A673 (cell line): ENCODE measurements around the gene LCE1C. TPM values are rescaled to one million over a fixed set of nuclear protein-coding genes. Genes with fewer than 3 reads are reported as not detected.

ENCODE experiments used
- BruUV-seq: library from RNA; stranded (reverse); fragments of 400-500 nt; replicated peaks from 2 replicates; lab custom pipeline; 2021; lab: Mats Ljungman, UMichigan
- CTCF ChIA-PET: fragments of 300-600 bp; sonication (Branson Sonifier 250); formaldehyde crosslinking; loops from one replicate; lab custom pipeline; 2022; ENCODE audit warnings: antibody characterized with exemption; lab: Charles Lee
- POLR2A ChIA-PET: fragments of 300-600 bp; sonication (Branson Sonifier 250); formaldehyde crosslinking; loops from one replicate; lab custom pipeline; 2022; ENCODE audit warnings: antibody characterized with exemption; ENCODE audit not compliant: low non-redundant PET; lab: Charles Lee
- DNase-seq: peaks from one replicate; pipeline ENCODE4 v3.0.0-alpha.2; 2015; ENCODE audit warnings: low spot score
- H3K27ac ChIP-seq: fragments of 200-600 bp; sonication (generic); 2 replicates; pipeline ENCODE4 v1.5.1; 2016; ENCODE audit warnings: mixed run types, low read depth, mild to moderate bottlenecking, mixed read lengths, antibody characterized with exemption, low read length; ENCODE audit not compliant: poor library complexity, severe bottlenecking
- H3K27me3 ChIP-seq: fragments of 200-600 bp; sonication (generic); replicated peaks from 2 replicates; pipeline ENCODE4 v1.6.1; 2017; ENCODE audit warnings: mixed run types, low read depth, mild to moderate bottlenecking, mixed read lengths, antibody characterized with exemption, low read length; ENCODE audit not compliant: insufficient read depth, poor library complexity
- H3K36me3 ChIP-seq: fragments of 200-600 bp; sonication (generic); 2 replicates; pipeline ENCODE4 v1.6.1; 2016; ENCODE audit warnings: mixed run types, mild to moderate bottlenecking, mixed read lengths, antibody characterized with exemption, low read length; ENCODE audit not compliant: insufficient read depth, poor library complexity, severe bottlenecking
- H3K4me1 ChIP-seq: fragments of 200-600 bp; sonication (generic); 2 replicates; pipeline ENCODE4 v1.6.1; 2017; ENCODE audit warnings: mixed run types, mild to moderate bottlenecking, mixed read lengths, antibody characterized with exemption, low read length; ENCODE audit not compliant: insufficient read depth, poor library complexity, severe bottlenecking
- H3K4me3 ChIP-seq: fragments of 200-600 bp; sonication (generic); 2 replicates; pipeline ENCODE4 v1.5.1; 2016; ENCODE audit warnings: low read depth, mixed run types, mild to moderate bottlenecking, mixed read lengths, low read length; ENCODE audit not compliant: poor library complexity, severe bottlenecking
- H3K9me3 ChIP-seq: fragments of 200-600 bp; sonication (generic); 2 replicates; pipeline ENCODE4 v1.6.1; 2016; ENCODE audit warnings: mixed run types, low read depth, mild to moderate bottlenecking, mixed read lengths, antibody characterized with exemption, low read length; ENCODE audit not compliant: poor library complexity, severe bottlenecking
- EZH2 ChIP-seq: fragments of 200-600 bp; sonication (generic); IDR thresholded peaks from 2 replicates; pipeline ENCODE4 v1.6.1; 2017; ENCODE audit warnings: borderline replicate concordance, low read depth, mild to moderate bottlenecking, mixed read lengths, antibody characterized with exemption, low read length; ENCODE audit not compliant: poor library complexity, severe bottlenecking
- intact Hi-C: fragments of 100-400 bp; cut with micrococcal nuclease; formaldehyde crosslinking; loops from one replicate; pipeline ENCODE4 v1.10.0; 2022; ENCODE audit not compliant: unreplicated experiment
- total RNA-seq: library from RNA; stranded (reverse); gene quantifications from 2 replicates; pipeline ENCODE4 v1.2.3, GENCODE V29; 2021
- TF ChIP-seq, protein P1 (sequence below): fragments of 300-800, 200-600 bp; sonication (generic); conservative IDR thresholded peaks from 2 replicates; pipeline ENCODE4 v1.5.1; 2017; ENCODE audit warnings: low read depth, mild to moderate bottlenecking, antibody characterized with exemption, low read length, moderate library complexity, mixed read lengths

Gene LCE1C
- total RNA-seq, 1 experiment from 2014 or later, result not detected

DNA sequence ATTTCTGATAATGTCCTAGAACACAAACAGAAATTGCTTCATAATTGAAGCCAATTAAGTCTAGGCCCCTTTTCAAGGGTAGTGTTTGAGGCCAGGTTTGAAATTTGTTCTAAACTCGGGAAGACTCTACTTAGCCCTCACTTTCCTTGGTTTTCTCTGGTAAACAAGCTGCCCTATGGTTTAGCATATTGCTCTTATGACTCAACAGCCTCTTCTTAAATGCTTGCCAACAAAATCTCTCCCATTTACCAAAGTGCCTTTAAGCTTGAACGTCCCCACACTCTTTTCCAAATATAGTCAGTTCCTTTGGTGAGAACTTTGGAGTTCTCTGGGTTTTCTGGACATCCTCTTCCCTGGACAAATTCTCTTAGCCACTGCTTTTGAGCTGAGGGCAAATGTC, 30.4 kb upstream of the LCE1C start:
- no peak for DNase-seq
- Histone ChIP-seq H3K27me3 (peaks cover 9% of the 10 kb centered on the region), H3K4me1 (no peaks in the 10 kb centered on the region), H3K9me3 (no peaks in the 10 kb centered on the region), H3K4me3 (no peak overlapping the region), H3K36me3 (no peaks in the 10 kb centered on the region), H3K27ac (no peak overlapping the region)
- TF ChIP-seq, protein P1, sequence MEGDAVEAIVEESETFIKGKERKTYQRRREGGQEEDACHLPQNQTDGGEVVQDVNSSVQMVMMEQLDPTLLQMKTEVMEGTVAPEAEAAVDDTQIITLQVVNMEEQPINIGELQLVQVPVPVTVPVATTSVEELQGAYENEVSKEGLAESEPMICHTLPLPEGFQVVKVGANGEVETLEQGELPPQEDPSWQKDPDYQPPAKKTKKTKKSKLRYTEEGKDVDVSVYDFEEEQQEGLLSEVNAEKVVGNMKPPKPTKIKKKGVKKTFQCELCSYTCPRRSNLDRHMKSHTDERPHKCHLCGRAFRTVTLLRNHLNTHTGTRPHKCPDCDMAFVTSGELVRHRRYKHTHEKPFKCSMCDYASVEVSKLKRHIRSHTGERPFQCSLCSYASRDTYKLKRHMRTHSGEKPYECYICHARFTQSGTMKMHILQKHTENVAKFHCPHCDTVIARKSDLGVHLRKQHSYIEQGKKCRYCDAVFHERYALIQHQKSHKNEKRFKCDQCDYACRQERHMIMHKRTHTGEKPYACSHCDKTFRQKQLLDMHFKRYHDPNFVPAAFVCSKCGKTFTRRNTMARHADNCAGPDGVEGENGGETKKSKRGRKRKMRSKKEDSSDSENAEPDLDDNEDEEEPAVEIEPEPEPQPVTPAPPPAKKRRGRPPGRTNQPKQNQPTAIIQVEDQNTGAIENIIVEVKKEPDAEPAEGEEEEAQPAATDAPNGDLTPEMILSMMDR, result no peak
- no peak for TF ChIP-seq EZH2
- POLR2A ChIA-PET, result no interaction called here
- CTCF ChIA-PET, result no interaction called here
- intact Hi-C loops, result no loop called here
- BruUV-seq, result no TSS peak

GRCh38 chr1:152827173-152827572, 20.7 kb upstream of the LCE1C start, which contains the start of gene LCE1A:
TSS of gene LCE1A (plus strand) at chr1:152827473. CDS start at chr1:152827473, 0 bp downstream.
- POLR2A ChIA-PET, result no interaction called here
- BruUV-seq, result no TSS peak
- no peaks in the 10 kb centered on the region for H3K4me1 ChIP-seq
- TF ChIP-seq EZH2, result no peak
- TF ChIP-seq, protein P1, result no peak
- H3K36me3 ChIP-seq, result no peaks in the 10 kb centered on the region
- no peaks in the 10 kb centered on the region for H3K9me3 ChIP-seq
- peaks cover 54% of the 10 kb centered on the region for H3K27me3 ChIP-seq
- CTCF ChIA-PET, result no interaction called here
- DNase-seq, result no peak
- no peak within 1 kb of the TSS for H3K27ac ChIP-seq
- intact Hi-C loops, result no loop called here
- no peak within 1 kb of the TSS for H3K4me3 ChIP-seq

- TF ChIP-seq, protein P1, result no peak
- no peak for TF ChIP-seq EZH2
- no peak for DNase-seq
- Histone ChIP-seq H3K4me3 (no peak overlapping the region), H3K27me3 (peaks cover 54% of the 10 kb centered on the region), H3K27ac (no peak overlapping the region), H3K9me3 (no peaks in the 10 kb centered on the region), H3K4me1 (no peaks in the 10 kb centered on the region), H3K36me3 (no peaks in the 10 kb centered on the region)
- BruUV-seq, result no TSS peak
- intact Hi-C loops, result no loop called here
- ChIA-PET POLR2A (no interaction called here), CTCF (no interaction called here)
These were observed 18.5 kb upstream of the LCE1C start for GRCh38 chr1:152824964-152825363.
